ENCODE results near the gene C9orf50.

- TF ChIP-seq CTCF (IDR thresholded peaks at IDR 0.05; ENCODE audit: low read depth, low read length) (no peak), POLR2A (IDR thresholded peaks at IDR 0.05; ENCODE audit: extremely low read depth, insufficient read length) (no peak), MYC (IDR thresholded peaks at IDR 0.05; ENCODE audit: low read depth, low read length) (no peak)
- TF ChIP-seq, protein P1, sequence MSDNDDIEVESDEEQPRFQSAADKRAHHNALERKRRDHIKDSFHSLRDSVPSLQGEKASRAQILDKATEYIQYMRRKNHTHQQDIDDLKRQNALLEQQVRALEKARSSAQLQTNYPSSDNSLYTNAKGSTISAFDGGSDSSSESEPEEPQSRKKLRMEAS (IDR thresholded peaks at IDR 0.05; ENCODE audit: low read depth, low read length): no peak
Measured at GRCh38 chr9:129666575-129666974, 45.7 kb upstream of the C9orf50 start.

Measured in NB4 (cell line).